Tibial artery (tissue), 4 donors: ENCODE results near the gene PDE2A.

Experiments
- DNase-seq, 2 donors: peaks; one replicate each; pipeline ENCODE4 v3.0.0-alpha.2; 2019
- H3K27ac ChIP-seq, 2 donors: fragments of 200-600 bp; sonication (generic) in 1 of 2; 1 replicate in 1 of 2; 2 replicates in 1 of 2; pipeline ENCODE4 v1.5.1; 2018 to 2019; ENCODE audit warnings: mild to moderate bottlenecking in 1 of 2
- H3K27me3 ChIP-seq, 2 donors: fragments of 200-600 bp; sonication (generic) in 1 of 2; one replicate each; pipeline versions ENCODE4 v1.5.1 to v1.6.0; 2016 to 2019
- H3K36me3 ChIP-seq, 3 donors: fragments of 200-600 bp; sonication (generic) in 2 of 3; one replicate each; pipeline ENCODE4 v1.5.1; 2016 to 2019; ENCODE audit warnings: mild to moderate bottlenecking in 2 of 3
- H3K4me1 ChIP-seq, 4 donors: fragments of 200-600 bp; sonication (generic) in 2 of 4; 1 replicate in 3 of 4; 2 replicates in 1 of 4; pipeline ENCODE4 v1.5.1; 2016 to 2019
- H3K4me3 ChIP-seq, 2 donors: fragments of 200-600 bp; sonication (generic) in 1 of 2; 1 replicate in 1 of 2; 2 replicates in 1 of 2; pipeline ENCODE4 v1.5.1; 2018 to 2019; ENCODE audit warnings: mild to moderate bottlenecking in 2 of 2
- H3K9me3 ChIP-seq, 3 donors: fragments of 200-600 bp; sonication (generic) in 1 of 3; one replicate each; pipeline ENCODE4 v1.5.1; 2016 to 2019
- CTCF ChIP-seq, 2 experiments: fragments of 200-600 bp in 1 of 2; fragments of 450-650 bp in 1 of 2; IDR thresholded peaks; one replicate each; pipeline ENCODE4 v1.5.1; 2017 to 2019; ENCODE audit warnings: antibody characterized with exemption in 2 of 2, mild to moderate bottlenecking in 1 of 2, moderate library complexity in 1 of 2
- intact Hi-C: fragments of 100-400 bp; cut with DNase I; formaldehyde crosslinking; loops from one replicate; pipeline ENCODE4 v1.15.0; 2023; ENCODE audit warnings: low total_unique reads

PDE2A gene

GRCh38 chr11:72710278-72710677 is 36.1 kb upstream of the PDE2A start:
- DNase-seq, result no peak
- intact Hi-C loops, result no loop called here
- H3K36me3 ChIP-seq, result peaks cover 37 to 89% (median 70%) of the 10 kb centered on the region in 3 donors

DNA sequence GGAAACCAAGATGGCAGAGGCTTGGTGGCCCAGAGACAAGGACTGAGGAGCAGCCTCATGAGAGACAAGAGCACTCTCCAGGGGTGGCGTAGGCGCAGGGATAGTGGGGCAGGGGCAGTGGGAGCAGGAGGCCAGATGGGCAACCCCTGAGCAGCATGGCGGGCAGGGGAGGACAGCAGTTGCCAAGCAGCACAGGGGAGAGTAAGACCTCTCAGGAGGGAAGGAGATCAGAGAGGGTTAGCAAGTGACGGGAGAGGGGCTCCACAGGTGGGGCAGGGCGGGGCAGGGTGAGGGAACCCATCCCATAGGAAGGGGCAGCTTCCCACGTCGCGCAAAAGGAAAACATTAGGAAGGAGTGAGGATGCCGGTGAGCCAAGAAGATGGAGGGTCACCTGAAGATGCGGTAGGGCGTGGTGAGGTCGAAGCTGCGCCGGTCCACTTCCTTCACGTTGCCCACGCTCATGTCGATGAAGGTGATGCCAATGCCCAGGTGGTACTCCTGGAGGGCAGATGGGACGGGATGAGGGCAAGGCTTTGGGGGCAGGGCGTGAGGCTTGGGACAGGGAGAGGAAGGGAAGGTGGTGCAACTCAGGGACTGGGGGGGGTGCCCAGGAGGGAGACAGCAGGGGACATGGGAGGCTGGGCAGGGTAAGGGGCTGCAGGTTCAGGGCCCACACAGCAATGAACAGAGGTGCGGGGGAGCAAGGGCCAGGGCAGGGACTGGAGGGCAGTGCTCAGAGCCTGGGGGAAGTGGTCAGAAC is 35.4 kb upstream of the PDE2A start:
- Histone ChIP-seq H3K4me1 (no peaks in the 10 kb centered on the region), H3K9me3 (no peaks in the 10 kb centered on the region), H3K27me3 (no peaks in the 10 kb centered on the region), H3K27ac (no peak overlapping the region), H3K36me3 (peaks cover 37 to 95% (median 70%) of the 10 kb centered on the region in 3 donors), H3K4me3 (no peak overlapping the region)
- intact Hi-C loops, result no loop called here
- no peak for DNase-seq
- no peak for TF ChIP-seq CTCF (IDR thresholded peaks at IDR 0.05)

More at GRCh38 chr11:72710278-72710677, 36.1 kb upstream of the PDE2A start:
- TF ChIP-seq CTCF (IDR thresholded peaks at IDR 0.05), result no peak
- Histone ChIP-seq H3K9me3 (no peaks in the 10 kb centered on the region), H3K27me3 (no peaks in the 10 kb centered on the region), H3K27ac (no peak overlapping the region), H3K4me1 (no peaks in the 10 kb centered on the region), H3K4me3 (no peak overlapping the region)

DNA sequence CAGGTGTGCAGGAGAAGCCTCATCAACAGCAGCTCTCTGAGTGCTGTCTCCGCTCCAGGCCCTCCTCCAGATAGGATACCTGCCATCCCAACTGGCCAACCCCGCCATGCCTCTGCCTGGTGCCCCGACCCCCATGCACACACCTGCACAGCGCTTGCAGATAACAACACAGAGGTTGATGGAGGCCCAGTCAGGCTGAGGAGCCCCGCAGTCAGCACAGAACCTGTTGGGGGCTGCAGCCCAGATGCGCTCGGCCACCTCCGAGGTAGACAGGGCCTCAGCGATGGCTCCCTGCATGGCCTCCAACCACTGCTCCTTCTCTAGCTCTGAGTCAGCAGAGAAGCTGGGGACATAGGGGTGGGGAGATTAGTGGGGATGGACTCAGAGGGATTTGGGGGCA is 32.8 kb upstream of the PDE2A start:
- no peaks in the 10 kb centered on the region for H3K9me3 ChIP-seq
- H3K4me3 ChIP-seq, result no peak overlapping the region
- no peak overlapping the region for H3K27ac ChIP-seq
- peaks cover 0 to 20% (median 13%) of the 10 kb centered on the region in 4 donors for H3K4me1 ChIP-seq
- intact Hi-C loops, result no loop called here
- TF ChIP-seq CTCF (IDR thresholded peaks at IDR 0.05), result no peak
- peaks cover 42 to 99% (median 61%) of the 10 kb centered on the region in 3 donors for H3K36me3 ChIP-seq
- H3K27me3 ChIP-seq, result no peaks in the 10 kb centered on the region
- DNase-seq, result no peak

DNA sequence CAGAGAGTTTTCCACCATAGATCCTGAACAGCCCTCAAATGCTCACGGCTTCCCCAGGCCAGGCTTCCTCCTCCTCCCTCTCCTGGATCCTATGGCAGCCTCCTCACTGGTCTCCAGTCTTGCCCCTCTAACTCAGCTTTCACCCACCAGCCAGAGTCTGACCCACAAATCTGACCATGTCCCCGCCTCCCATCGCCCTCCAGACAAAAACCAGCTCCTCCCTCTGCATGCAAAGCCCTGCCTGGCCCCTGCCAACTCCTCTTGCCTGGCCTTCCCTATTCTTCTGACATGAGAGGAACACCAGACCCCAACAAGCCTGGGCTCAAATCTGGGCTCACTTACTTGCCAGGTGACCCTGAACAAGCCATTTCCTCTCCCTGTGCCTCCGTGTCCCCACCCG is 32.4 kb upstream of the PDE2A start:
- no peak for TF ChIP-seq CTCF (IDR thresholded peaks at IDR 0.05)
- H3K4me1 ChIP-seq, result peaks cover 0 to 20% (median 13%) of the 10 kb centered on the region in 4 donors
- H3K27ac ChIP-seq, result no peak overlapping the region
- no peak overlapping the region for H3K4me3 ChIP-seq
- no peak for DNase-seq
- H3K36me3 ChIP-seq, result peaks cover 42 to 99% (median 61%) of the 10 kb centered on the region in 3 donors
- no peaks in the 10 kb centered on the region for H3K9me3 ChIP-seq
- intact Hi-C loops, result no loop called here
- no peaks in the 10 kb centered on the region for H3K27me3 ChIP-seq

DNA sequence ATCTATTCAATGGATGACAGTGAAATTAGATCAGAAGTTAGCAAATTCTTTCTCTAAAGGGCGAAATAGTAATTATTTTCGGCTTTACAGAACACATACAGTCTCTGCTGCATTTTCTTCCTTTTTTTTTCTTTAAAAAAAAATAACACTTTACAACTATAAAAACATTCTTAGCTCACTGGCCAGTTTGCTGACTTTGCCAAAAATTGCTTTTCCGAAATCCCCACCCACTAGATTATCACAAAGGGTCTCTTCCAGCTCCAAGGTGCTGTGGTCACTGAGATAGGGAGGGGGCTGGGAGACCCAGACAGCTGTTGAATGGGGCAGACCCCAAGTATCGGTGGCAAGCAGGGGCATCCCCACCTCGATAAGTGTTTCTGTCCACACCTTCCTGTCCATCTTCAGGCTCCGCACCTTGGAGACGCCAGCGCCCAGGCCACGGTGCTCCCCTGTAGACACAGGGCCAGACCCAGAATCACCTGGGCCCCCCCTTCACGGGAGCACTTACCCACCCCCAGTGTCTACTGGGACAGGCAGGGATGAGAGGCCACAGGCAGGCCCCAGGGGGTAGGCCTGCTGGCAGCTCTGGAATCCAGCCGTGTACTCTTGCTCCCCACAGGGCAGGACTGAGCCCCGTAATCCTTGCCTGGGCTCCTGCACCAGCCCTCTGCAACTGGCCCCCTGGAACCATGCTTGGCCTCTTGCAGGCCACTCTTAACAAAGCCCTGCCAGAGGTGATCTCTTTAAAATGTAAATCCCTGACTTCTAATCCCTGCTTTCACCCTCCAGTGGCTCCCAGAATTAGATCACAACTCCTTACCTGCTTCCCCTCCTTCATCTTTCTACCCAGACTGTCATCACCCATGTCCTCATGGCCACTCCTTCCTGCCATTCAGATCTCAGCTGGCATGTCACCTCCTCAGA is 31.5 kb upstream of the PDE2A start:
- Histone ChIP-seq H3K27ac (no peak overlapping the region), H3K4me1 (peaks cover 0 to 20% (median 13%) of the 10 kb centered on the region in 4 donors), H3K27me3 (no peaks in the 10 kb centered on the region), H3K36me3 (peaks cover 42 to 99% (median 62%) of the 10 kb centered on the region in 3 donors), H3K4me3 (no peak overlapping the region), H3K9me3 (no peaks in the 10 kb centered on the region)
- no peak for DNase-seq
- intact Hi-C loops, result no loop called here
- no peak for TF ChIP-seq CTCF (IDR thresholded peaks at IDR 0.05)
